GM11168 (cell line): ENCODE measurements around the gene PURB.

Experiments used
- in situ Hi-C: fragments of 300-500 bp; cut with MboI; formaldehyde crosslinking; loops from one replicate; pipeline ENCODE4 v1.12.0; 2022; ENCODE audit warnings: low sequenced_read_pairs; ENCODE audit not compliant: unreplicated experiment

The PURB gene

GRCh38 chr7:44858161-44858560, 27.2 kb downstream of the PURB start:
- in situ Hi-C loops, result loop anchor here (5.0 kb wide), 1 partner anchor 279 kb away; no protein-coding TSS in a partner anchor

DNA sequence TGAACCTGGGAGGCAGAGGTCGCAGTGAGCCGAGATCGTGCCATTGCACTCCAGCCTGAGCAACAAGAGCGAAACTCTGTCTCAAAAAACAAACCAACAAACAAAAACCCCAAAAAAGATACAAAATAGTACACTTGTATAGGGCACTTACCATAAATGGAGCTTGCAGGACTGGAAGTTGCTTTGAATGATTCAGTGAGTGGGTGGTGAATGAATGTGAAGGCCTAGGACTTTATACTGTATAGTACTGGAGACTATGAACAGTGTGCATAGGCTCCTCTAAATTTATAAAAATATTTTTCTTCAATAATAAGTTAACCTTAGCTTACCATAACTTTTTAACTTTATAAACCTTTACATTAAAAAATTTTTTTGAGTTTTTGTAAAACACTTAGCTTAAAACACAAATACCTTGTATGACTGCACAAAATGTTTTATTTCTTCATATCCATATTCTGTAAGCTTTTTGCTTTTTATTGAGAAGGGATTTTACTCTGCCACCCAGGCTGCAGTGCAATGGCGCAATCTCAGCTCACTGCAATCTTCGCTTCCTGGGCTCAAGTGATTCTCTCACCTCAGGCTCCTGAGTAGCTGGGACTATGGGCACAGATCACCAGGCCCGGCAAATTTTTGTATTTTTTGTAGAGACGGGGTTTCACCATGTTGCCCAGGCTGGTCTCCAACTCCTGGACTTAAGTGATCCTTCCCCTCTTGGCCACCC, 30.5 kb downstream of the PURB start:
- in situ Hi-C loops, result loop anchor here (5.0 kb wide), 2 partner anchors 72 to 282 kb away; no protein-coding TSS in a partner anchor

DNA sequence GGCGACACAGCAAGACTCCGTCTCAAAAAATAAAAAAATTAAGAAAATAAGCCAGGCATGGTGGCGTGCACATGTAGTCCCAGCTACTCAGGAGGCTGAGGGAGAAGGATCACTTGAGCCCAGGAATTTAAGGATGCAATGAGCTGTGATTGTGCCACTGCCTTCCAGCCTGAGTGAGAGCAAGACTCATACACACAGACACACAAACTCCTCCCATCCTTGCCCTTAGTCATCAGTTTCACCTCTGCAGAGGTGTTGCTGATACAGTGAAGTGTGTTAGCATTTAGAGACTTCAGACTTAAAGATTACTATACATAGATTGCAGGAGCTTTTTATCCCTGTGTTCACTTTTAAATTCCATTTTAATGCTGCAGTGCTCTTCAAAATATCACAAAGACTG, 31.9 kb downstream of the PURB start:
- in situ Hi-C loops, result loop anchor here (5.0 kb wide), 1 partner anchor 74 kb away; no protein-coding TSS in a partner anchor

DNA sequence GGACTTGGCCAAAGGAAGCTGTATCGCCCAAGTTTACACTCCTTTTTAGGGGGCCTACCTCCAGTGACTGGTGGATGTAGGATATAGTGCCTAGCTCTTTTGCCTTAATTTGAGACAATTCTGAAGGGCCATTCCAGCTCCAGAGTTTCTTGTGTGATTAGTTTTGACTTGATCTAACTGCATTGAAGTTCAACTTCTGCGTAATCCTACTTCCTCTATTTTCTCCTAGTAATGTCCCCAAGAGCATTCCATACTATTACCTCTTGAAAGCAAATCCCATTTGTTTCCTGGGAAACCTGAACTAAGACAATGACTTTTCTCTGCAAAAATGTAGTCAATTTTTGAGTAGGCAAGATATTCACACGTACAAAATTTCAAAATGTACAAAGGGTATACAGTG, 32.7 kb downstream of the PURB start:
- in situ Hi-C loops, result loop anchor here (5.0 kb wide), 1 partner anchor 75 kb away; no protein-coding TSS in a partner anchor

GRCh38 chr7:44849885-44850544, 35.3 kb downstream of the PURB start:
- in situ Hi-C loops, result loop anchor here (5.0 to 25.0 kb wide), 2 partner anchors 77 to 263 kb away; partner anchors contain the start of gene TMED4

DNA sequence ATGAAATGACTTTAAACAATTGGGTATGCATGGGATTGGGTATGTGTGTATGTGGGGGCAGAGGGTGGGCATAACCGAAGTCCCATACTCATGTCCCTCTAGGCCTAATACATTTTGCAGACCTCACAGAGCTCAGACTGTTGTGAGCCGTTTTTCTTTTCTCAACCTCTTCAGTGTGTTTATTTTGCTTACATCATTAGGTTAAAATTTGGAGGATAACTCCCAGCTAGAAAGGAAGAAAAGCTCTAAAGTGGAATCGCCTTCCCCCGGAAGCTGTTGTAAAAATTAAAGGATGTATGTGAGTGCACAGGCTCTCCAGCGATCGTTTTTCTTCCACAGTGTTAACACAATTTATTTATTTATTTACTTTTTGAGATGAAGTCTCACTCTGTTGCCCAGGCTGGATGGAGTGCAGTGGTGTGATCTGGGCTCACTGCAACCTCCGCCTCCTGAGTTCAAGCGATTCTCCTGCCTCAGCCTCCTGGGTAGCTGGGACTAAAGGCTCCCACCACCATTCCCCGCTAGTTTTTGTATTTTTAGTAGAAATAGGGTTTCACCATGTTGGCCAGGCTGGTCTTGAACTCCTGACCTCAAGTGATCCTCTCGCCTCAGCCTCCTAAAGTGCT, 36.0 kb downstream of the PURB start:
- in situ Hi-C loops, result loop anchor here (25.0 kb wide), 1 partner anchor 262 kb away; the partner anchor contains the start of gene TMED4

DNA sequence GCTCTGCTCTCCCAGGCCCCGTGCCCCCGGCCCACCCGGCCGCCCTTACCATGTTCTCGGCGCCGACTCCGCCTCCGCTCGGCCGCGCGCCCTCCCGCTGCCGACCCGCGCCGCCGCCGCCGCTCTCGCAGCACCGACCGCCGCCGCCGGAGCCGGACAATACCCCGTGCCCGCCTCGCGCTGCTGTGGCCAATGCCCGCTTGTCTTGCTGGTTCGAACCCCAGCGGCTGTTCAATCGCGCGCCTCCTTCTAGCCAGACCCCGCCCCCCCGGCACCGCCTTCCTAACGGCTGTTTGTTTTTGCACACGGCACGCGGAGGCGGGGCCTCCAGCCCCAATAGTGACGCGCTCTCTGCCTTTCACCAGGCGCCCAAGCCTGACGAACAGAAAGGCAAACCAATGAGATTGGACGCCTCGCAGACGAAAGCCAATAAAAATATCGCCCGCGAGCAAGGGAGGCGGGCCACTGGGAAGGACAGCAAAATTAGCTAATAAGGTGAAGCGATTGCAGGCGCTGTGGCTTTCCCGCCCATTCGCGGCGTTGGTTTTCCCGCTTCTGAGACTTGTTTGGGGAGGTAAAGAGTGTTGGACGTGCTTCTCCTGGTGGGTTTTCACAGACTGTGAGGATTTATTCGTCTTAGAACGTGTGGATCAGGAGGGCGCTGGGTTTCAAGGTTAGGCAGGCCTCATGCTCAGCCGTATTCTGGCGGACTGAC, 37.3 kb downstream of the PURB start, which contains the start of gene H2AZ2:
Gene H2AZ2 (minus strand): TSS at position 168 of the 715 bp plus-strand sequence. CDS start 116 bp downstream, at position 52.
- in situ Hi-C loops, result loop anchor here (25.0 kb wide), 1 partner anchor 261 kb away; the partner anchor contains the start of gene TMED4

- in situ Hi-C loops, result loop anchor here (25.0 kb wide), 1 partner anchor 260 kb away; the partner anchor contains the start of gene TMED4
These were observed 37.8 kb downstream of the PURB start for GRCh38 chr7:44847509-44847919.

GRCh38 chr7:44846816-44847508, 38.4 kb downstream of the PURB start:
- in situ Hi-C loops, result loop anchor here (25.0 kb wide), 1 partner anchor 260 kb away; the partner anchor contains the start of gene TMED4

- in situ Hi-C loops, result loop anchor here (25.0 kb wide), 1 partner anchor 259 kb away; the partner anchor contains the start of gene TMED4
These were observed 38.9 kb downstream of the PURB start for GRCh38 chr7:44846390-44846789.

DNA sequence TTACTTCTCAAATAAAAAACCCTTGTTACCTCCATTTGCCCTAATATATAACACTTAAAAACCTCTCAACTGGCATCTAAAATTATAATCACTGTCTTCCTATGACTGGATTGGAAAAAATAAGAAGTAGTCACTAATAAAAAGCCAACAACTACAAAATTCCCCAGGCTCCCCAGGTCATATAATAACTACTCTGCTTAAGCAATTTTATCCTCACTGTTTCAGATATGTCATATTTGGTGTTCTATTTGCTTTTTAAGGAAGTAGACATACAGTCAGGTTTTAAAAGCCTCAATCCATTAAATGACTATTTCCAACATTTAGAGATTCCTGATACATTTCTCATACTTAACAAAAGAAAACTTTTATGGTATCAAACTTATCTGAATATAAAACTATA, 39.9 kb downstream of the PURB start:
- in situ Hi-C loops, result loop anchor here (25.0 kb wide), 1 partner anchor 258 kb away; the partner anchor contains the start of gene TMED4

- in situ Hi-C loops, result loop anchor here (25.0 kb wide), 1 partner anchor 256 kb away; the partner anchor contains the start of gene TMED4
These were observed 41.9 kb downstream of the PURB start for GRCh38 chr7:44843440-44843839.

DNA sequence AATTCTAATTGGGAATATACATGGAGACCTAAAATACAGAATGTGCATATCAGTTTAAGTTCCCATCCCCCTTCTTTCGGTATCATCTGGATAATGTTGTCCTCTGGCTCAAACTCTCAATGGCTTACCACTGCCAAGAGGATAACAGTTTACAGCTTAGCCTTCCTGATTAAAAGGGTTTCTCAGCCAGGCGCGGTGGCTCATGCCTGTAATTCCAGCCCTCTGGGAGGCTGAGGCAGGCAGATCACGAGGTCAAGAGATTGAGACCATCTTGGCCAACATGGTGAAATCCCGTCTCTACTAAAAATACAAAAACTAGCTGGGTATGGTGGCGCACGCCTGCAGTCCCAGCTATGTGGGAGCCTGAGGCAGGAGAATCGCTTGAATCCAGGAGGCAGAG, 42.7 kb downstream of the PURB start:
- in situ Hi-C loops, result loop anchor here (25.0 kb wide), 1 partner anchor 255 kb away; the partner anchor contains the start of gene TMED4

DNA sequence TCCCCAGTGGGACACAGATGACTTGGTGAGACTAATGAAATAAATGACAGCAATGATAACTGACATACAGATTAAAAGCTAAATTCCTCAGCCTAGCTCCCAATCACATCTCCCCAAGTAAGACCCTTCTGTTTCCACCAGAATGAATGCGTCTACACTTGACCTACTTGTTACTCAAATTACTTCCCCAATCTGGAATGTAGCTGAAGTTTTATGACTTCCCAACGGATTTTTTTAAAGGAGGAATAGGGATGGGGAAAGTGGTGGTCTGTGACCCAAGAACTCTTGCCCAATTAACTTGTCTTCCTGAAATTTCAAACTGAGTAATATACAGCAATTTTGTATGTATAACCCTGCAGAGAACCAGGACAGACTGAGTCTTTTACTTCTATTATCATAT, 46.6 kb downstream of the PURB start:
- in situ Hi-C loops, result loop anchor here (25.0 kb wide), 1 partner anchor 251 kb away; the partner anchor contains the start of gene TMED4

GRCh38 chr7:44827567-44827966, 57.8 kb downstream of the PURB start:
- in situ Hi-C loops, result loop anchor here (25.0 kb wide), 1 partner anchor 240 kb away; the partner anchor contains the start of gene TMED4
